Mesenteric fat pad (tissue), 1 donor: ENCODE results near the gene SDCBP2. TPM values are rescaled to one million over a fixed set of nuclear protein-coding genes. Genes with fewer than 3 reads are reported as not detected.
A peak's percentile ranks its signal among the peaks of the same experiment; 100 is the strongest.

Experiments used
- DNase-seq: peaks from one replicate; pipeline ENCODE4 v3.0.0-alpha.2; 2020; ENCODE audit warnings: low spot score
- long read RNA-seq: library from polyadenylated mRNA; unstranded; transcript quantifications from one replicate; pipeline ENCODE4 v2.0.0, GENCODE V29; 2020
- total RNA-seq: library from RNA; stranded (reverse); fragmentation: NEBNext Ultra II Directional; extraction: Animal tissue kit (Norgen Biotek cat#: 25700); gene quantifications from one replicate; pipeline ENCODE4 v1.2.1, GENCODE V29; 2021
- donor health status: DM: yes; HTN: yes; CAD: no.

SDCBP2 gene
- 7.2 TPM for total RNA-seq
- long read RNA-seq, partial matches to known transcripts, result 2 of 42 reads
- long read RNA-seq, other reads (novel, unspliced or antisense), result 39 of 42 reads

GRCh38 chr20:1328680-1329330 lies at the start of gene SDCBP2:
Gene SDCBP2, minus strand, starts transcription at chr20:1329139. Its CDS starts 8,723 bp downstream, at chr20:1320416.
- peak; percentile 89 for DNase-seq

GRCh38 chr20:1378735-1379125 lies 49.8 kb upstream of the SDCBP2 start:
- no peak for DNase-seq

- no peak for DNase-seq
Observed at GRCh38 chr20:1377984-1378734, 49.2 kb upstream of the SDCBP2 start.

GRCh38 chr20:1377341-1377871 lies 48.5 kb upstream of the SDCBP2 start:
- DNase-seq, result no peak

- DNase-seq, result no peak
Observed at GRCh38 chr20:1376408-1377270, 47.7 kb upstream of the SDCBP2 start.

- no peak for DNase-seq
Observed at GRCh38 chr20:1376007-1376406, 47.1 kb upstream of the SDCBP2 start.

GRCh38 chr20:1375515-1375914 lies 46.6 kb upstream of the SDCBP2 start:
- no peak for DNase-seq

- DNase-seq, result no peak
Observed at GRCh38 chr20:1374246-1374645, 45.3 kb upstream of the SDCBP2 start.

GRCh38 chr20:1373614-1374013 lies 44.7 kb upstream of the SDCBP2 start:
- no peak for DNase-seq

- no peak for DNase-seq
Observed at GRCh38 chr20:1373036-1373435, 44.1 kb upstream of the SDCBP2 start.

GRCh38 chr20:1371830-1372539 lies 43.0 kb upstream of the SDCBP2 start:
- no peak for DNase-seq

GRCh38 chr20:1371202-1371782 lies 42.4 kb upstream of the SDCBP2 start:
- DNase-seq, result no peak

- DNase-seq, result no peak
Observed at GRCh38 chr20:1370548-1371110, 41.7 kb upstream of the SDCBP2 start.

GRCh38 chr20:1369970-1370369 lies 41.0 kb upstream of the SDCBP2 start:
- DNase-seq, result no peak

- no peak for DNase-seq
Observed at GRCh38 chr20:1368448-1369199, 39.7 kb upstream of the SDCBP2 start.

GRCh38 chr20:1367479-1367878 lies 38.5 kb upstream of the SDCBP2 start:
- no peak for DNase-seq

GRCh38 chr20:1364106-1364505 lies 35.2 kb upstream of the SDCBP2 start:
- no peak for DNase-seq

- DNase-seq, result no peak
Observed at GRCh38 chr20:1363522-1363921, 34.6 kb upstream of the SDCBP2 start.

GRCh38 chr20:1362484-1362883 lies 33.5 kb upstream of the SDCBP2 start:
- no peak for DNase-seq
